Testis (tissue), 3 donors: ENCODE data around the gene GPER1. TPM values are rescaled to one million over a fixed set of nuclear protein-coding genes. Genes with fewer than 3 reads are reported as not detected.

ENCODE experiments used
- DNase-seq: peaks from one replicate; pipeline ENCODE4 v3.0.0-alpha.2; 2019
- H3K27ac ChIP-seq, 2 donors: fragments of 200-600 bp; sonication (generic); one replicate each; pipeline ENCODE4 v1.5.1; 2019
- H3K27me3 ChIP-seq: fragments of 200-600 bp; sonication (generic); one replicate; pipeline ENCODE4 v1.5.1; 2019
- H3K36me3 ChIP-seq: fragments of 200-600 bp; sonication (generic); one replicate; pipeline ENCODE4 v1.5.1; 2017; ENCODE audit warnings: low read depth; ENCODE audit errors: missing control alignments
- H3K4me1 ChIP-seq: fragments of 200-600 bp; sonication (generic); one replicate; pipeline ENCODE4 v1.5.1; 2019
- H3K4me3 ChIP-seq, 2 donors: fragments of 200-600 bp; sonication (generic); one replicate each; pipeline ENCODE4 v1.5.1; 2017 to 2019
- H3K9me3 ChIP-seq: fragments of 200-600 bp; sonication (generic); one replicate; pipeline ENCODE4 v1.5.1; 2017
- POLR2A ChIP-seq: fragments of 450-650 bp; IDR thresholded peaks from one replicate; pipeline ENCODE4 v1.6.1; 2017; ENCODE audit warnings: antibody characterized with exemption, mild to moderate bottlenecking, moderate library complexity
- WGBS, 2 donors: methylation state at CpG; one replicate each; pipeline ENCODE4 v1.1.5; 2018; 5-methylcytosine and 5-hydroxymethylcytosine counted together
- intact Hi-C: fragments of 100-400 bp; cut with DNase I; formaldehyde crosslinking; loops from one replicate; pipeline ENCODE4 v1.15.1; 2023; ENCODE audit warnings: low total_unique reads
- polyA plus RNA-seq: library from polyadenylated mRNA; stranded (reverse); fragments of 350-450 nt; fragmentation: Illumina TruSeq; extraction: RNeasy Lipid Tissue Mini Kit (QIAGEN cat#74804); gene quantifications from one replicate; pipeline ENCODE4 v1.2.3, GENCODE V29; 2014; ENCODE audit warnings: low read depth, low replicate concordance; ENCODE audit not compliant: insufficient read depth
- total RNA-seq, 2 donors: library from RNA; depleted of rRNA; stranded (reverse); fragments of >200 nt; gene quantifications; one replicate each; pipeline ENCODE4 v1.2.3, GENCODE V29; 2016
- TF ChIP-seq, protein P1 (sequence below), 3 experiments: fragments of 450-650 bp in 2 of 3; fragments of 200-600 bp in 1 of 3; sonication (generic) in 1 of 3; IDR thresholded peaks; one replicate each; pipeline ENCODE4 v1.5.1; 2016 to 2019; ENCODE audit warnings: antibody characterized with exemption in 3 of 3, mild to moderate bottlenecking in 2 of 3, moderate library complexity in 1 of 3

The GPER1 gene
- total and polyA plus RNA-seq, 3 donors from 2014 or later: 3.2 to 3.5 (median 3.4) TPM

DNA sequence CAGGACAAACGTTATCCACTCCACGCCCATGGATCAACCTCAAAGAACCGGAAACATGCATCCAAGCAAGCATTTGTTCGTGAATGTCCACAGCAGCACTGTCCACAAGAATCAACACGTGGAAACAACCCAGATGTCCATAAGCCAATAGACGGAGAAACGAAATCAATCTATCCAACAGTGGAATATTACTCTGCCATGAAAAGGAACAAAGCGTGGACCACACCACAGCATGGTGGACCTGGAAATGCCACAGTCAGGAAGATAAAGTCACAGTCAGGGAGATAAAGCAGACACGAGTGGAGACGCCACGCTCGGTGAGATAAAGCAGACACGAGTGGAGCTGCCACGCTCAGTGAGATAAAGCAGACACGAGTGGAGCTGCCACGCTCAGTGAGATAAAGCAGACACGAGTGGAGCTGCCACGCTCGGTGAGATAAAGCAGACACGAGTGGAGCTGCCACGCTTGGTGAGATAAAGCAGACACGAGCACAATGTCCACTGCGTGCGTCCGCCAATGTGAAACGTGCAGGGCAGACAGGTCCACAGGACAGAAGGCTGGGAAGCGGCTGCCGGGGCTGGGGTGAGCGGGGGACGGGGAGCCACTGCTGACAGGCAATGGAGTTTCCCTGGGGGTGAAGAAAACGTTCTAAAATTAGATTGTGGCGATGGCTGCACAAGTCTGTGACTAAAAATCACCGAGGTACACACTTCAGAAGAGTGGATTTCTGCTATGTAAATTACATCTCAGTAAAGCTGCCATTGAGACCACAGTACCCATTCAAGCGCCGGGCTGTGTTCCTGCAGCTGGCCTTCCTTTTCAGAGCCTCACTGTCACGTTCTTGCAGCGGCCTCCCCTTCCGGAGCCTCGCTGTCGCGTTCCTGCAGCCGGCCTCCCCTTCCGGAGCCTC is 10.6 kb downstream of the GPER1 start:
- no peaks in the 10 kb centered on the region for H3K36me3 ChIP-seq
- H3K4me3 ChIP-seq: no peak overlapping the region
- H3K4me1 ChIP-seq: peaks cover 7% of the 10 kb centered on the region
- no peak for DNase-seq
- no peak overlapping the region for H3K27ac ChIP-seq
- intact Hi-C loops: no loop called here
- 93 to 94% methylated on average over 43 of the region's 43 CpGs for WGBS, 2 donors
- no peaks in the 10 kb centered on the region for H3K27me3 ChIP-seq
- no peak for TF ChIP-seq POLR2A
- TF ChIP-seq, protein P1, sequence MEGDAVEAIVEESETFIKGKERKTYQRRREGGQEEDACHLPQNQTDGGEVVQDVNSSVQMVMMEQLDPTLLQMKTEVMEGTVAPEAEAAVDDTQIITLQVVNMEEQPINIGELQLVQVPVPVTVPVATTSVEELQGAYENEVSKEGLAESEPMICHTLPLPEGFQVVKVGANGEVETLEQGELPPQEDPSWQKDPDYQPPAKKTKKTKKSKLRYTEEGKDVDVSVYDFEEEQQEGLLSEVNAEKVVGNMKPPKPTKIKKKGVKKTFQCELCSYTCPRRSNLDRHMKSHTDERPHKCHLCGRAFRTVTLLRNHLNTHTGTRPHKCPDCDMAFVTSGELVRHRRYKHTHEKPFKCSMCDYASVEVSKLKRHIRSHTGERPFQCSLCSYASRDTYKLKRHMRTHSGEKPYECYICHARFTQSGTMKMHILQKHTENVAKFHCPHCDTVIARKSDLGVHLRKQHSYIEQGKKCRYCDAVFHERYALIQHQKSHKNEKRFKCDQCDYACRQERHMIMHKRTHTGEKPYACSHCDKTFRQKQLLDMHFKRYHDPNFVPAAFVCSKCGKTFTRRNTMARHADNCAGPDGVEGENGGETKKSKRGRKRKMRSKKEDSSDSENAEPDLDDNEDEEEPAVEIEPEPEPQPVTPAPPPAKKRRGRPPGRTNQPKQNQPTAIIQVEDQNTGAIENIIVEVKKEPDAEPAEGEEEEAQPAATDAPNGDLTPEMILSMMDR (IDR thresholded peaks at IDR 0.05): no peak
- no peaks in the 10 kb centered on the region for H3K9me3 ChIP-seq

DNA sequence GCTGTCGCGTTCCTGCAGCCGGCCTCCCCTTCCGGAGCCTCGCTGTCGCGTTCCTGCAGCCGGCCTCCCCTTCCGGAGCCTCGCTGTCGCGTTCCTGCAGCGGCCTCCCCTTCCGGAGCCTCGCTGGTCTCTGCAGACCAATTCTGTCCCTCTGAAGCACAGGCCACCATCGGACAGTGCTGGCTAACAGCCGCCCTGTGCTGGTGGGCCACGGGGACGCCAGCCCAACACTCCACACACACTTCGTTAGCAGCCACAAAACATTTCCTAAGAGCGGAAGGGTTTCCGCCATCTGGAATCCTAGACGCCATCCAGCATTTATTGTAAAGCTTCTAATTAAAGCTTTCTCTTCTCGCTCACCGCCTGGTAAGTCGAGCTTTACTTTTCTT is 11.2 kb downstream of the GPER1 start:
- no peak for DNase-seq
- Histone ChIP-seq H3K9me3 (no peaks in the 10 kb centered on the region), H3K27ac (no peak overlapping the region), H3K36me3 (no peaks in the 10 kb centered on the region), H3K4me1 (peaks cover 7% of the 10 kb centered on the region), H3K4me3 (no peak overlapping the region), H3K27me3 (no peaks in the 10 kb centered on the region)
- 95 to 98% methylated on average over 26 of the region's 26 CpGs for WGBS, 2 donors
- intact Hi-C loops: no loop called here
- no peak for TF ChIP-seq POLR2A
- TF ChIP-seq, protein P1 (IDR thresholded peaks at IDR 0.05): no peak

DNA sequence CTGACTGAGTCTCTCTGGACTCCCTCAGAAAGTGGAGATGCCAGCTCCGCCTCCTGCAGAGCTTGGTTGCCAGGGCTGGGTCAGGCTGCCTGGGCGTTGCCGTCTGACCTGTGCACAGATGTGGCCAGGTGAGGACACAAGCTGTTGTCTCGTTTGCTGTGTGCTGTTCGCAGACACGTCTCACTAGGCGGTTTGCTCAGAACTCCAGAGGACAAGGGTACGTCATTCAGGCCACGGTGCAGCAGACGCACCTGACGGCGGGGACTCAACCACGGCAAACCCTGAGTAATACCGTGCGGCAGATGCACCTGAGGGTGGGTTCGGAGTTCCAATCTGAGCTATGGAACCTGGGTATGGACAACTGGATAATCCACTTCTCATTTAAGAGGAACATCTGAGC is 11.7 kb downstream of the GPER1 start:
- intact Hi-C loops: no loop called here
- H3K27ac ChIP-seq: no peak overlapping the region
- 96% methylated on average over 15 to 16 of the region's 16 CpGs for WGBS, 2 donors

DNA sequence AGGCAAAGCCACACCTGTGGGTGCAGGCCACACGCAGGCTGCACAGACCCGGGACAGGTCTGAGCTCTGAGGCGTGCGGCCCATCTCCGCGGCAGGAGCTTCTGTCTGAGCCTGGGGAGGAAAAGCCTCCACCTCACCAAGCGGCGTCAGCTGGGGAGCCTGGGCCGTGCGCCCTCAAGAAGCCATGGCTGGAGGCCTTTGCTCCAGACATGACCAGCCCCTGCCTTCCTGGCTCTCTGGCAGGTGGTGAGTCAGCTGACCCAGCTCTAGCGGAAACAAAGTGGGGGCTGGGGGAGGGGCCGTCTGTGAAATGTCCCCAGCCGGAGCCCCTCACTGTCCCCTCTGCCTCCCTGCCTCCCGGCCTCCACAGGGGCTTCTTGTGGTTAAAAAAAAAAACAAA is 12.5 kb downstream of the GPER1 start:
- H3K27me3 ChIP-seq: no peaks in the 10 kb centered on the region
- TF ChIP-seq, protein P1 (IDR thresholded peaks at IDR 0.05): no peak
- TF ChIP-seq POLR2A: no peak
- H3K9me3 ChIP-seq: no peaks in the 10 kb centered on the region
- peaks cover 7% of the 10 kb centered on the region for H3K4me1 ChIP-seq
- intact Hi-C loops: no loop called here
- H3K4me3 ChIP-seq: no peak overlapping the region
- WGBS, 2 donors: 87 to 89% methylated on average over 6 to 14 of the region's 14 CpGs
- no peak overlapping the region for H3K27ac ChIP-seq
- no peaks in the 10 kb centered on the region for H3K36me3 ChIP-seq
- DNase-seq: no peak

More for the DNA sequence above, 11.7 kb downstream of the GPER1 start:
- no peaks in the 10 kb centered on the region for H3K36me3 ChIP-seq
- H3K4me3 ChIP-seq: no peak overlapping the region
- no peaks in the 10 kb centered on the region for H3K9me3 ChIP-seq
- H3K4me1 ChIP-seq: peaks cover 7% of the 10 kb centered on the region
- DNase-seq: no peak
- TF ChIP-seq, protein P1 (IDR thresholded peaks at IDR 0.05): no peak
- TF ChIP-seq POLR2A: no peak
- H3K27me3 ChIP-seq: no peaks in the 10 kb centered on the region
